Body of pancreas (tissue), 4 donors: ENCODE measurements around the gene IFT43. TPM values are rescaled to one million over a fixed set of nuclear protein-coding genes. Genes with fewer than 3 reads are reported as not detected.

Source experiments
- ATAC-seq: fragments of 150-250 bp; one replicate; pipeline ENCODE4 v1.9.1; 2016
- DNase-seq, 4 donors: peaks; one replicate each; pipeline ENCODE4 v3.0.0-alpha.2; 2019
- H3K27ac ChIP-seq, 4 donors: fragments of 200-600 bp; sonication (generic); 1 replicate in 3 of 4; 2 replicates in 1 of 4; pipeline versions ENCODE4 v1.5.1 to v1.6.1; 2016 to 2019; ENCODE audit warnings: mild to moderate bottlenecking in 1 of 4, mixed read lengths in 1 of 4, moderate library complexity in 1 of 4
- H3K27me3 ChIP-seq, 2 donors: fragments of 200-600 bp; sonication (generic); one replicate each; pipeline ENCODE4 v1.6.0; 2016; ENCODE audit warnings: mild to moderate bottlenecking in 1 of 2
- H3K36me3 ChIP-seq, 2 donors: fragments of 200-600 bp; sonication (generic); replicated peaks in 1 of 2; 2 replicates each; pipeline ENCODE4 v1.5.1; 2016; ENCODE audit warnings: low read depth in 2 of 2; ENCODE audit not compliant: insufficient read depth in 1 of 2
- H3K4me1 ChIP-seq: fragments of 200-600 bp; sonication (generic); one replicate; pipeline ENCODE4 v1.6.0; 2016
- H3K4me3 ChIP-seq, 2 donors: fragments of 200-600 bp; sonication (generic); 1 replicate in 1 of 2; 2 replicates in 1 of 2; pipeline ENCODE4 v1.5.1; 2016 to 2019
- H3K9me3 ChIP-seq, 3 donors: fragments of 200-600 bp; sonication (generic); 1 replicate in 2 of 3; 2 replicates in 1 of 3; pipeline ENCODE4 v1.5.1; 2016
- POLR2A ChIP-seq, 3 donors: fragments of 450-650 bp; IDR thresholded peaks; one replicate each; pipeline ENCODE4 v1.6.1; 2016; ENCODE audit warnings: antibody characterized with exemption in 3 of 3, mild to moderate bottlenecking in 2 of 3
- WGBS, 2 donors: methylation state at CpG; one replicate each; pipeline ENCODE4 v1.1.5; 2017; 5-methylcytosine and 5-hydroxymethylcytosine counted together
- intact Hi-C: fragments of 100-400 bp; cut with DNase I; formaldehyde crosslinking; loops from one replicate; pipeline ENCODE4 v1.15.1; 2023
- total RNA-seq, 2 donors: library from RNA; depleted of rRNA; stranded (reverse); fragments of >200 nt; gene quantifications; one replicate each; pipeline ENCODE4 v1.1.0, GENCODE V29; 2016
- TF ChIP-seq, protein P1 (sequence below), 7 experiments: fragments of 450-650 bp in 4 of 7; fragments of 200-600 bp in 3 of 7; sonication (generic) in 3 of 7; IDR thresholded peaks; one replicate each; pipeline ENCODE4 v1.5.1; 2016 to 2019; ENCODE audit warnings: antibody characterized with exemption in 7 of 7

IFT43 gene
- total RNA-seq, 2 donors from 2014 or later: 15.0 to 18.5 TPM

DNA sequence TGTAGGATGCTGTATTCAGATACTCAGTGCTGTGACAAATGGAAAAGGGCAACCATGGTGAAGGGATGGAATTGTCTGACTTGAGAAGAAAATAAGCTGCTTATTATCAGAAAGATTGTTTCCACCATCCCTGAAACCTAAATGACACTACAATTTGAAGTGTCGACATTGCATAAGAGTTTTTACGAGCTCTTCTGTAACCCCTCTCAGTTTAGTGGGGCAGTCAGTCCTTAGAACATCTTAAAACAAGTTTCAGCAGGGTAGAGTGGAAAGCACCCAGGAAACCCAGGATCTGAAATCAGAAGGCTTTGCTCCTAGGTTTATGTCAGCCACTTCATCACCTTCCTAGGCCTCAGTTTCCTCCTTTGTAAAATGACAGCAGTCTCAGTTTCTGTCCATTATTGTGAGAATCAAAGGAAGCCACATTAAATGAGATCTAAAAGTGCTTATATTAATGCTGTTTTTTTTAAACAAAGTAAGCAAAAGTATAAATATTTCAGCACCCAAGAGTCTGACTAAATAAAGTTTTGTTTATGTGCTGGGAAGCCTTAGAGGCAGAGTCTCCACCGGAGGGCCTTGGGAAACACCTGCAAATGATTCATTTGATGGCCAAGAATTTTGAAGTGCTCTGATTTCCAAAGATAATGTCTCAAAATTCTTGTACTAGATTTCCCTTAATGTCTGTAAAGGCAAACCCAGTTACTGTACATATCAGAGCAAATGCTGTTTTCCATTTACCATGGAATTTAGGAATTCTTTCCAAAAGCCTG is 1.8 kb downstream of the IFT43 start:
- Histone ChIP-seq H3K36me3 (peaks cover 0 to 5% of the 10 kb centered on the region in 2 donors), H3K4me3 (no peak overlapping the region), H3K27ac (no peak overlapping the region), H3K27me3 (no peaks in the 10 kb centered on the region), H3K9me3 (no peaks in the 10 kb centered on the region), H3K4me1 (peaks cover 37% of the 10 kb centered on the region)
- no peak for ATAC-seq
- intact Hi-C loops: no loop called here
- 77 to 84% methylated on average over 3 of the region's 3 CpGs for WGBS, 2 donors
- TF ChIP-seq, protein P1, sequence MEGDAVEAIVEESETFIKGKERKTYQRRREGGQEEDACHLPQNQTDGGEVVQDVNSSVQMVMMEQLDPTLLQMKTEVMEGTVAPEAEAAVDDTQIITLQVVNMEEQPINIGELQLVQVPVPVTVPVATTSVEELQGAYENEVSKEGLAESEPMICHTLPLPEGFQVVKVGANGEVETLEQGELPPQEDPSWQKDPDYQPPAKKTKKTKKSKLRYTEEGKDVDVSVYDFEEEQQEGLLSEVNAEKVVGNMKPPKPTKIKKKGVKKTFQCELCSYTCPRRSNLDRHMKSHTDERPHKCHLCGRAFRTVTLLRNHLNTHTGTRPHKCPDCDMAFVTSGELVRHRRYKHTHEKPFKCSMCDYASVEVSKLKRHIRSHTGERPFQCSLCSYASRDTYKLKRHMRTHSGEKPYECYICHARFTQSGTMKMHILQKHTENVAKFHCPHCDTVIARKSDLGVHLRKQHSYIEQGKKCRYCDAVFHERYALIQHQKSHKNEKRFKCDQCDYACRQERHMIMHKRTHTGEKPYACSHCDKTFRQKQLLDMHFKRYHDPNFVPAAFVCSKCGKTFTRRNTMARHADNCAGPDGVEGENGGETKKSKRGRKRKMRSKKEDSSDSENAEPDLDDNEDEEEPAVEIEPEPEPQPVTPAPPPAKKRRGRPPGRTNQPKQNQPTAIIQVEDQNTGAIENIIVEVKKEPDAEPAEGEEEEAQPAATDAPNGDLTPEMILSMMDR (IDR thresholded peaks at IDR 0.05): no peak
- no peak for TF ChIP-seq POLR2A (IDR thresholded peaks at IDR 0.05)
- no peak for DNase-seq

DNA sequence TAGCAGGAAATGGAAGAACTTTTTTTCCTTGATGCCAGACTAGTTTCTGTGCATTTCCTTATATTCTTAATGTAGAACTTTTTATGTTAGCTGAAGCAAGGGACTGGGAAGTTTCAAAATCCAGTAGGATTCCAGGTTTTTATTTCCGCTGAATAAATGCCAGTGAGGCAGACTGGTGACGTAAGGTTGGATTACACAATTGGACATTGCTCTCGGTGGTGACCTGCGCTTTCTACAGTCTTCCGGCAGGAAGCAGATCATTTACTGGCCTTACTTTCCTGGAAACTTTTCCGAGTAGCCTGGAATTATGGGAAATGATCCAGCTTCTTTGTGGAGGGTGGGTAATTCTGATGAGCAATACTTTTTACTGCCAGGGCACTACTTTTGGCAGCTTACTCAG is 3.6 kb downstream of the IFT43 start:
- ATAC-seq (peak; percentile 41), DNase-seq (peak in 2 of 4 donors; percentile 29 to 35)
- Histone ChIP-seq H3K4me3 (no peak overlapping the region), H3K4me1 (peaks cover 22% of the 10 kb centered on the region), H3K27ac (peak overlapping the region in 2 of 4 donors; percentile 27 to 40), H3K27me3 (no peaks in the 10 kb centered on the region), H3K36me3 (peaks cover 0 to 7% of the 10 kb centered on the region in 2 donors), H3K9me3 (no peaks in the 10 kb centered on the region)
- intact Hi-C loops: no loop called here
- WGBS, 2 donors: 83 to 89% methylated on average over 6 of the region's 6 CpGs
- TF ChIP-seq, protein P1 (IDR thresholded peaks at IDR 0.05): no peak
- TF ChIP-seq POLR2A (IDR thresholded peaks at IDR 0.05): no peak

DNA sequence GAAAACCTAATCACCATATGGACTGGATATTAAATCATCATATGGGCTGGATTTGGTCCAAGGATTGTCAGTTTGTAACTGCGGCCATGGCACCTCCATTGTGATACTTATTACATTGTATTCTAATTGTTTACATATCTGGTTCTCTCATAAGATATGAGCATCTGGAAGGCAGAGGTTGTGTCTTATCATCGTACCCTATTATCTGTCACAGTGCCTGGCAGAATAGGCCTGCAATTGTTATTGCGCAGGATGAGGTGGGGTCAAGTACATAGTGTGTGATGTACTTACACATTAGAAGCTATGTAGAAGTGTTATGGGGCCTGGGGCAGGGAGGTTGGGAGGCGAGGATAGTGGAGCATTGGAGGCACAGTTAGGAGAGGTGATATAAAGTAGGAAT is 4.7 kb downstream of the IFT43 start:
- ATAC-seq (no peak), DNase-seq (no peak)
- 92 to 95% methylated on average over 4 of the region's 4 CpGs for WGBS, 2 donors
- intact Hi-C loops: no loop called here
- no peak overlapping the region for H3K4me3 ChIP-seq
- H3K36me3 ChIP-seq: peaks cover 0 to 7% of the 10 kb centered on the region in 2 donors
- no peak for TF ChIP-seq POLR2A (IDR thresholded peaks at IDR 0.05)
- no peak overlapping the region for H3K27ac ChIP-seq
- H3K27me3 ChIP-seq: no peaks in the 10 kb centered on the region
- no peaks in the 10 kb centered on the region for H3K9me3 ChIP-seq
- peaks cover 10% of the 10 kb centered on the region for H3K4me1 ChIP-seq

DNA sequence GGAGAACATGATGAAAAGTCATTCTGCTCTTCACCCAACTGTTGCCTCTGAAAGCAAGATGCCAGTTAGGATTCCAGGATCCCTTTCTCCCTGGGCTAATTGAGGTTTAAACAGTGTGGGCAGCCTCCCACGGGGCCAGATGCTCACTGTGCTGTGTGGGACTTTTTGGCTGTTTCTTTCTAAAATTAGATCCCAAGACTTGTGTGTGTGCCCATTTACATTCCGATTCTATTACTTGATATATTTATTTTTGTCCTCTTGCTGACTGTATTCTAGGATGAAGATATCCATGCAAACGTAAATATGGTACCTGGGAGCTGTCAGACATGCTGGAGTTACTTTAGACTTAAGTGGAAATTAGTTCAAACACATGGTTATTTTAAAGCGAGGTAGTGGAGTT is 6.2 kb downstream of the IFT43 start:
- no peaks in the 10 kb centered on the region for H3K27me3 ChIP-seq
- peaks cover 0 to 9% of the 10 kb centered on the region in 2 donors for H3K36me3 ChIP-seq
- no peak overlapping the region for H3K27ac ChIP-seq
- no peaks in the 10 kb centered on the region for H3K9me3 ChIP-seq
- DNase-seq: no peak
- WGBS, 2 donors: 72 to 78% methylated on average over 4 of the region's 4 CpGs
- TF ChIP-seq, protein P1 (IDR thresholded peaks at IDR 0.05): no peak
- TF ChIP-seq POLR2A (IDR thresholded peaks at IDR 0.05): no peak
- no peak for ATAC-seq
- no peak overlapping the region for H3K4me3 ChIP-seq
- intact Hi-C loops: no loop called here
- peaks cover 1% of the 10 kb centered on the region for H3K4me1 ChIP-seq

DNA sequence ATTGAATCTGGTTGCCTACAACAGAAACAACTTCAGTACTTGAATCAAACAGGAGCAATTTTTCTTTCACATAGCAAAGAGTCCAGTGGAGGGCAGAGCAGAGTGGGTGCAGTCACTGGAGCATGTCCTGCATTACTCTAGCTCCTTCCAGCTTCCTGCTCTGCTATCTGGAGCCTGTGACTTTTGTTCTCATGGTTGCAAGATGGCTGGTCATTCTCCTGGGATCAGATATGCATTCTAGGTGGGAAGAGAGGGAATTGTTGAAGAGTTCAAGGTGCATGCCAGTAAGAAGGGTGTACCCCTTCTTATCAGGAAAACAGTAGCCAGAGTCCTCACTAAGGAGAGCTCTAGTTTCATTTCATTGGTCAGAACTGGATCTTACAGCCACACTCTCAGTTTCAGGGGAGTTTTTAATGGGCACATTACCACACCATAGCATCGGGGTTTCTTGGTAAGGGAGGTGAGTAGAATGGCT is 8.0 kb downstream of the IFT43 start:
- no peaks in the 10 kb centered on the region for H3K9me3 ChIP-seq
- DNase-seq (no peak), ATAC-seq (no peak)
- WGBS, 2 donors: 82 to 96% methylated on average over 1 of the region's 1 CpG
- intact Hi-C loops: no loop called here
- no peak for TF ChIP-seq POLR2A (IDR thresholded peaks at IDR 0.05)
- TF ChIP-seq, protein P1 (IDR thresholded peaks at IDR 0.05): no peak
- H3K27ac ChIP-seq: no peak overlapping the region
- no peaks in the 10 kb centered on the region for H3K27me3 ChIP-seq
- H3K36me3 ChIP-seq: peaks cover 0 to 9% of the 10 kb centered on the region in 2 donors
- H3K4me1 ChIP-seq: no peaks in the 10 kb centered on the region
- H3K4me3 ChIP-seq: no peak overlapping the region
